GM18861 (cell line): Measurements from ENCODE around the gene NKX2-2.
A peak's percentile ranks its signal among the peaks of the same experiment; 100 is the strongest.
"Not testable (repeated sequence)": the region's sequence is repeated elsewhere in the genome, so short reads cannot be mapped to it uniquely, and the experiment has no call there.

Experiments
- ATAC-seq: cut with Tn5 transposase; IDR thresholded peaks from one replicate; pipeline ENCODE4 v1.9.1; 2021; ENCODE audit not compliant: unreplicated experiment

Gene NKX2-2

DNA sequence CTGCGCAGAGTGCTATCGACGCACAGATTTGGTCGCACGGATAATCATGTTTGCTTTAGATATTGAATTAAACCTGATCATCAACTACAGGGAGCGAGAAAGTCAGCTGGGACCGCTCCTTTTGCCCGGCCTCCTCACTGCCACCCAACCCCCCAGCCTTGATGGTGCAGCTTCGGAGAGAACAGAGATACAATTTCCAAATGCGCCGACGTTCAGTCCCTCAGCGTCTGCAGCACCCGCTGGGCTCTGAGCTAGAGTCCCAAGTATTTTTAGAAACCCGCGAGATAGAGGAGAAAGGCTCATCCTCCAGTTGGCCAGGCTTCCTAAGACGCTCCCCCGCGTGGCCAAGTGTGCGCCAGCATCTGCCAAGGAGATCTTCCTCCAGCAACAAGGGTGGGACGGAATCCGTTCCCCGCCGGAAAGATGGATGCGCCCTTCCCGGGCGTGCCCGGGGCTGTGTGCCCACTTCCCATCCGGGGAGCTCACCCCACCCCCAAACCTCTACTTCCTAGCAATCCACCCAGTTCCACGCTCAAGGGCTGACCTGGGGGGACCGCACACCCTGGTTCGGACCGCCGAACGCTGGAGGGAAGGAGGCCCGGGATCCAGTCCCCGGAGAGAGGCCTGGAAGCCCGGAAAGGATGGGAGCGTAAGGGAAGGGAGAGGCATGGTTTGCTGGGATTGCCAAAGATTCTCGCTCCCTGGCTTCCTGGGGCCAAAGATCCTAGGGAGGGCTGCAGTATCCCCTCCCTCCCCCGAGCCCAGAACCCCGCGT, 4.1 kb downstream of the NKX2-2 start:
- ATAC-seq = no peak

DNA sequence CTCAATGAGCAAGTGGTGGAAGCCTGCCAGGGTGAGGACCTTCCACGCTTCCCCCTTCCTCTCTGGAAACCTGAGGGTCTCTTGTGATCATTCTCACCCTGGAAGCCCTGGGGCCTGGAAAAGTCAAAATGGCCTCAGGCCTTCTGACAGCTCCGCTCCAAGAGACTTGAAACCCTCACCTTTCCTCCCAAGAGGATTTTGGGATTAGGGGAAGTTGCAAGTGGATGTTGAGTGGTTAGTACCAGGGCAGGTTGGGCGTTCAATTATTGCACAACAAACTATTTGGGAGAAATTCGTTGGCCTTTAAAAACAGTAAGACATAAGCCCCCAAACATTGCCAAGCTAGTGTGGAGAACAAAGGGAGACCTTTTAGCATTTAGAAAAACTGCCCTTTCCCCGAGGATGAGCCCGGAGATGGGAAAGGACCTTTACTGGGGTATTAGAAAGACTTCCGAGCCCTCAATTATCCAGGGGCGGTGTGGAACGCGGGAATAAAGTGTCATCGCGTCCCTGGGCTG, 4.7 kb downstream of the NKX2-2 start:
- no peak for ATAC-seq

DNA sequence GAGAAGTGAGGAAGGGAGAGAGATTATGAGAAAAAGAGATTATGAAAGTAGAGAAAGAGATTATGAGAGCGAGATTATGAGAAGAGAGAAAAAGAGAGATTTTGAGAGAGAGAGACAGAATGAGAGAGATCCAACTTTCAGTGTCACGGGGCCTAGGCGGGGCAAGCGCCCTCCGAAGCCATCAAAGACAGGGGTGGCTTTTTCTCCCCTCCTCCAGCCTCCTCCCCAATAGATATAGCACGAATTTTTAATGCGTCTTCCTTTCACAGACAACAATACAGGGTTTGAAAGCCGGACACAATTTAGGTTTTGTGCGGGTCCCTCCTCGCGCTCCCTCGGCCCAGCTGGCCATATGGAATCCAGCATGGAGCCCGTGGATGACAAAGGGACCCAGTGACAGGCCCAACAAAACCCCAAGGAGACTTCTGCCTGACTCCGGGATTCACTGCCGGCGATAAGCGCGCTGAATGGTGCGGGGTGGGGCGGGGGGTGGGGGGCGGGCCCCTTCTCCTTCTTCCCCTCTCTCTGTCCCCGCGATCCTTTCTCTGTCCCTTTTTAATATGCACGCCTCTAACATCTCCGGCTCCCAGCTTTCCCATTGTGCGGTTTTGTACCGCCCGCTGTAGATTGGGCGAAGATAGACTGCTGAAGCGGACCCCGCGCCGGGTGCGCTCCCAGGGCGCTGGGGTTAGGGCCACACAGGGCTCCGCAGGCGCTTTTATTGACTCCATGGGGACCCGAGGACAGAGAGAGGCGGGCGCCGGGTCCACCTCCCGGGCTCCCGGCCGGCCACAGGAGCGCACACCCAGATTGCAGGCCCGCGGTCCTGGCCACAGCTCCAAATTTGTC, 5.4 kb downstream of the NKX2-2 start:
- ATAC-seq = no peak

- ATAC-seq = no peak
Measured at GRCh38 chr20:21507400-21508229, 6.2 kb downstream of the NKX2-2 start.

GRCh38 chr20:21505810-21506530, 7.9 kb downstream of the NKX2-2 start:
- peak; percentile 32 for ATAC-seq

DNA sequence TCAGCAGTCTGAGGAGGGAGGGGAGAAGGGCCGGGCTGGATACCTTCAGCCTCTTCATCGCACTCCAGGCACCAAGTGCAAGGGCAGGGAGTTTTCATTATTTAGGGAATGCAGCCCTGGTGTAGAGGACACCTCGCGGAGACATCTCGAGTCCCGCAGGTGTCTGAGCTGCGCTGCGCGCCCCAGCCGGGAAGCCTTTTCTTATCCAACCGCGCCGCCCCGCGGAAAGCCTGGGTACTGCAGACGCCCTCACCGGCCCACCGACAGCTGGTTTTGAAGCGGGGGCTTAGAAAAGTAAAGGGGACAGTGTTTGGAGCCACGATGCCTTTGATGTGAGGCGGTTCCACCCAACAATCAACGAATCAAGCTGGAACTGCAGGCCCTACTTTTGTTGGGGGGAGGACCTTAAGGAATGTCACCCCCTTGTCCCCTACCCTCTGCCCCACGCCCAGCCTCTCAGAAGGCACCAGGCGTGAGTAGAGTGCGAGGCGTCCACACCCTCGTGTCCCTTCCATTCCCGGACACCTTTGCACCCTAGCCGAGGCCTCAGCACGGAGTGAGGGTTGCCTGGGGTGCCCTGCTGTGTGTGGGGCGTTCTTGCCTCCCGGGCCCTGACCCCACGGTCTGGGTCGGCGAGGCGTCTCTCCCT, 8.6 kb downstream of the NKX2-2 start:
- ATAC-seq = no peak

- ATAC-seq = no peak
Measured at GRCh38 chr20:21504323-21504722, 9.5 kb downstream of the NKX2-2 start.

GRCh38 chr20:21503345-21503744, 10.5 kb downstream of the NKX2-2 start:
- peak; percentile 88 for ATAC-seq

DNA sequence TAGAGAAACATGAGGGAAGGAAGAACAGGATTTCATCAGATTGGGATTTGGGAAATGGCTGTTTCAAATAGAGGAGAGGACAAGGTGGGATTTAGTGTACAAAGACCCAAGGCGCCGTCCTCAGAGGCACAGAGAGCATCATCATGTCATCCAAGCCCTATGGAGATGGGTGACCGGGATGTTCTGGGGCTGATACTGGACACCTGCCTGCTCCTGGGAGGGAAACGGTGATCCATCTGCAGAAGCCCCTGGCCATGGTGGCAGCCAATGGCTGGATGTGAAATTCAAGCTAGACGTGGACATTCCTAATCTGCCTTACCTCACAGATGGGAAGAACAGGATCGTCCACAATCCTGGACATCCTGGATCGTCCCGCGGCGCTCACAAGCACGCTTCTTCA, 12.7 kb downstream of the NKX2-2 start:
- no peak for ATAC-seq

GRCh38 chr20:21500599-21500998, 13.3 kb downstream of the NKX2-2 start:
- ATAC-seq = no peak

DNA sequence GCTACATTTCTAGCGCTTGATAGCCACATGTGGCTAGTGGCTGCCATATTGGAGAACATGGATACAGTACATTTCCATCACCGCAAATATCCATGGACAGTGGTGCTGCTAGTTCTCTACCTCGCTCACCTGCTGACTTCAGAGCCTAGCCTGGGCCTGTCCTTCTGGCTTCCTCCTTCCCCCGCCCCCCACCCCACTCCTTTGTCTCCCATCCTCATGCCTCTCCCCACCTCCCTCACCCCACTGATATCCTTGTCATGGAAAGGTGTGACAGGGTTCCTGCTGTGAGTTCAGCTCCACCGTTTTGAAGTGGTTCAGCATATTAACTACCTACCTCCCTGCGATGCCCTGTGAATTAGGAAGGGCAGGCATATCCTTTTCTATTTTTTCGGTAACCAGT, 14.2 kb downstream of the NKX2-2 start:
- ATAC-seq = no peak

DNA sequence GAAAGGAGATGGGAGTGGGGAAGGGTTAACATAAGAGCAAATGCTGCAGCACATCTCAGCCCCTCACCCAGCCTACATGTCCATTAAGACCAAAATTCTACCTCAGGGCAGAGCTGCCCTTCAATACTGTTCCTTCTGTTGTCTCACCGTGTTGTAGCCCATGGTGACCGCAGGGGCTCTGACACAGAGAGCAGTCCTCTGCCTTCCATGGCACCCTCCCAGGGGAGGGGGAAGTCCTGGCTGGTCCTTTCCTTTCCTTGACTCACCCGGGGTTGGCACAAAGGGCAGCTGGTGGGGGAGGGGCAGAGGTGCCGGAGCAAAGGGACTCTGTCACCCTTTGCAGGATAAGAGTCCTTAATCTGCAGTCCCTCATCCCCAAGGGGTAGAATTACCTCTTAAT, 15.2 kb downstream of the NKX2-2 start:
- no peak for ATAC-seq

DNA sequence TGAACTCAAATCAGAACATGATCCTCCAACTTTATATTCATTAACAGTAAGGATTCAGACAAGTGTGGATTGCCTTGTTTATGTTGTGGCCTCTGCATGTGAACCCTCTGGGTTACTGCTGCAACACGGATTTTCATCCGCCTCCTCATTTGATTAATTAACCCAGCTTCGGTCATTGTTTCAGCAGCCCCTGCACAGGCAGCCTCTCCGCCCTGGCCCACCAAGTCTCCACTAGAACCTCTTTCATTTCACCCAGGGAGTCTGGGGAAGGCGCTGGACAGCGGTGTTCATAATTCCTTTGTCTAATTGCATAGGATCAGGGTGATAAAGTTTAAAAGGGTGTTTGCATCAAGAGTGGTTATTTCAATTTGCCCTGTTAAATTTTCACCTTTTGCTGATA, 15.7 kb downstream of the NKX2-2 start:
- ATAC-seq = no peak

DNA sequence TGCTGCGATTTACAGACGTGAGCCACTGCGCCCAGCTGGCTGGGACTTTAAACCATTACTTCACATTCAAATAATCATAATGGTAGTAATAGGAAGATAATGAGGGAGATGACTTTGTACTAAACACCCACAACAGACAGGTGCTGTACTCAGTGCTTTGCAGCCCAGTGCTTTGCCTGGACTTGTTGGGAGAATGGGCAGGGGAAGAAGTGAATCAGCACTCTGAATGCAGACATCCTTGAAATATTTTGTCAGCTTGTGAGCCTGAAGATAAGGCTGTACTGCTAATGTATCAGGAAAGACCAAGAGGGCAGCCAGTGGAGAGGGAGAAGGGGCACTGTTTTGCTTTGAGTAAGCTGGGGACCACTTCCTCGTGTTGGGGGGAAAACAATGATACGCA, 17.4 kb downstream of the NKX2-2 start:
- no peak for ATAC-seq

- no peak for ATAC-seq
Measured at GRCh38 chr20:21493049-21493448, 20.8 kb downstream of the NKX2-2 start.

DNA sequence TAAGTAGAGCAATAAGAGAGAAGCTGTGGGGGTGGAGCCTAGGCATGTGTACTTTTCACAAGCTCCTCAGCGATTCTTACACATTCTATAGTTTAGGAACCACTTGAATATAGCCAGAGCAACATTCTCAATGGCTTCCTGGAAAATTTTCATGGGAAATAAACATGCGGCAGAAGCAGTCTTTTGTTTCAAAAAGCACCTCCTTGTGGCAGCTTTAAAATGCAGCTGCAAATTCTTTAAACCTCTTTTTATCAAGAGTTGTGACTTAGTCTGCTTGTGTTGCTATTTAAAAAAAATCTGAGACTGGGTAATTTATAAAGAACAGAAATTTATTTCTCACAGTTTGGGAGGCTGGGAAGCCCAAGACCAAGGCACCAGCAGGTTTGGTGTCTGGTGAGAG, 23.8 kb downstream of the NKX2-2 start:
- ATAC-seq = no peak

DNA sequence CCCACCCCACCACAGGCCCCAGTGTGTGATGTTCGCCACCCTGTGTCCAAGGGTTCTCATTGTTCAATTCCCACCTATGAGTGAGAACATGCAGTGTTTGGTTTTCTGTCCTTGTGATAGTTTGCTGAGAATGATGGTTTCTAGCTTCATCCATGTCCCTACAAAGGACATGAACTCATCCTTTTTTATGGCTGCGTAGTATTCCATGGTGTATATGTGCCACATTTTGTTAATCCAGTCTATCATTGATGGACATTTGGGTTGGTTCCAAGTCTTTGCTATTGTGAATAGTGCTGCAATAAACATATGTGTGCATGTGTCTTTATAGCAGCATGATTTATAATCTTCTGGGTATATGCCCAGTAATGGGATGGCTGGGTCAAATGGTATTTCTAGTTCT, 33.7 kb downstream of the NKX2-2 start:
- not testable (repeated sequence) for ATAC-seq

DNA sequence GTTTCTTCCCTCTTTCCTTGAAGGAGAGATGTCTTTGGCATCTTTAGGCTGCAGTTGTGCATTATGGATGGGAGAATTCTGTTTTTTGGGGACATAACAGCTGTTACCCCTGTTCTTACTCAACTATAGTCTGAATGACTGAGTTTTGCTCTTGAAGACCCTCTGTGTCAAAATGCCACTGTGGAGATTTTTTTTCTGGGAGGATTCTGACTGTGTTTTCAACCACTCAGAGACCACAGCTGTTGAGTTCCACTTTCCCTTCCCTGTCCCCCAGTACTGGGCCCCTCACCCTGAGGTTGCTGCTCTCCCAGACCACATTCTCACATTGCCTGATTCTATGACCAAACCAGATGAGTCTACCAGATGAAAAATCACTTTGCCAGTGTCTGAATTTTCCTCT, 48.1 kb downstream of the NKX2-2 start:
- ATAC-seq = no peak

GRCh38 chr20:21464916-21465315, 48.9 kb downstream of the NKX2-2 start:
- ATAC-seq = no peak
